ENCODE results near the gene PTPRM. TPM values are rescaled to one million over a fixed set of nuclear protein-coding genes. Genes with fewer than 3 reads are reported as not detected.

Gene PTPRM
- total RNA-seq, 1 donor from 2014 or later = 131 TPM

- no peak for DNase-seq (ENCODE audit: low spot score)
- Mint-ChIP-seq H3K9me3 (ENCODE audit: low read depth) (no peaks in the 10 kb centered on the region), H3K27me3 (ENCODE audit: low read depth) (no peaks in the 10 kb centered on the region), H3K4me1 (ENCODE audit: low read depth) (peaks cover 31% of the 10 kb centered on the region), H3K4me3 (ENCODE audit: unreplicated experiment) (no peak overlapping the region), H3K27ac (ENCODE audit: unreplicated experiment) (no peak overlapping the region), H3K36me3 (ENCODE audit: low read depth) (peaks cover 4% of the 10 kb centered on the region)
- no peak for TF ChIP-seq CTCF (IDR thresholded peaks at IDR 0.05)
Measured at GRCh38 chr18:7671105-7671504, 104.0 kb downstream of the PTPRM start.

DNA sequence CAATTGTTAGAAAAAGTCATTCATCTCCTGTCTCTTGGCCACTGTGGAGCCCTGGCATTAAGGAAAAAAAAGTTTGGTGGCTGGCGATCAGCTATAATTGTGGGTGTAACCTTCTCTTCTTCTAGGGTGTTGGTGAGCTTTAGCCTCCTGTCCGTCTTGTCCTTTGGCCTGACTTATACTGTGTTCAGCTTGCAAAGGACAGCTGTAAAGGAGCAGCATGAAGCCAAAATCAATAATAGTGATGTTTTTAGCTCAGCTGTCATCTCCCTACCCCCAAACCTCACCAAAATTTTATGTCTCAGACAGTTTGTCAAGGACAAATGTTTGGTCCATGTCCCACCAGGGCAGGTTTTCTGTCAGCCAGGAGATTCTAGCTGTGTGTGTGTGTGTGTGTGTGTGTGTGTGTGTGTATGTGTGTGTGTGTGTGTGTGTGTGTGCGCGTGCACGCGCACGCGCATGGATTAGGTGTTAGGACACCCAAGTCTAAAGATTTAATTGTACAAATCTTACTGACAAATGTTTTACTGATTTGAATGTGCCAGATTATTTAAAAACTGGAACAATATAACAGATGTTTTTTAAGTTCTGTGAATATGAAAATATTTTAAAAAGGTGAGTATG, 109.2 kb downstream of the PTPRM start:
- H3K27ac Mint-ChIP-seq (ENCODE audit: unreplicated experiment) = peak overlapping the region; percentile 94
- H3K36me3 Mint-ChIP-seq (ENCODE audit: low read depth) = peaks cover 4% of the 10 kb centered on the region
- no peak for DNase-seq (ENCODE audit: low spot score)
- no peaks in the 10 kb centered on the region for H3K27me3 Mint-ChIP-seq (ENCODE audit: low read depth)
- H3K4me1 Mint-ChIP-seq (ENCODE audit: low read depth) = peaks cover 51% of the 10 kb centered on the region
- peak overlapping the region; percentile 10 for H3K4me3 Mint-ChIP-seq (ENCODE audit: unreplicated experiment)
- TF ChIP-seq CTCF (IDR thresholded peaks at IDR 0.05) = no peak
- H3K9me3 Mint-ChIP-seq (ENCODE audit: low read depth) = no peaks in the 10 kb centered on the region

DNA sequence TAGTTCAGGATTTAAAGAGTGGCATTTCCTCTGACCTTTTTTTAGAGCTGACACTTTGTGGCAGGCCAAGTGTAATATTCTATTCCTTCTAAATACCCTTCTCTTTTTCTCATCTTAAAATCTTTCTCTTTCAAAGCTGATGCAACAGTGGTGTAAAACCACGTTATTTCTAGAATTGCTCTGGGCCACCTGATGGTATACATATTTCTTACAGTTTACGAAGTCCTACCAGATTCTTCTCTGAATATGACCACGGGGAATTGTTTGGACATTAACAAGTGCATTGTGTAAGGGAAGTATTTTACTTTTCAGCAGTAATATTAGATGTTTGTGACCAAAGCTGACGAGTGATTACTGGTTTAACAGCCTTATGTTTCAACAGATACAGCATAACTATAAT, 109.9 kb downstream of the PTPRM start:
- no peaks in the 10 kb centered on the region for H3K27me3 Mint-ChIP-seq (ENCODE audit: low read depth)

DNA sequence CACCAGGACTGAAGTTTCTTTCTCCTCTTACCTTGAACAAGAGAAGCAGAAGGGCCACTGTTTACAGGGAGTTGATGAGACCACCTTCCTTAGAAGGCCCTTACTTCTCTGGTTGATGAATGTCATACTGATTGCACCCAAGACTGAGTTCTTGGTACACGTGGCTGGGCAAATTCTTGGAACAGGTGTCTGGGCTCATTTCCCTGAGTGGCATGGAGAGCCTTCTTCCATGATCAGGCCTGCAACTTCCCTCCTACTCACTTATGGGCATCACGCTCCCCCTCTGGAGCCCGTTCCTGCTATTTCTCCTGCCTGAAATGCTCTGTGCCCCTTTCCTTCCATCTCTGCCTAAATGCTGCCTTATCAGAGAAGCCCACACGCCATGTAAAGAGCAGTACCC, 110.3 kb downstream of the PTPRM start:
- H3K9me3 Mint-ChIP-seq (ENCODE audit: low read depth) = no peaks in the 10 kb centered on the region
- no peak for DNase-seq (ENCODE audit: low spot score)
- peaks cover 62% of the 10 kb centered on the region for H3K4me1 Mint-ChIP-seq (ENCODE audit: low read depth)
- TF ChIP-seq CTCF (IDR thresholded peaks at IDR 0.05) = no peak
- peaks cover 4% of the 10 kb centered on the region for H3K36me3 Mint-ChIP-seq (ENCODE audit: low read depth)
- H3K27me3 Mint-ChIP-seq (ENCODE audit: low read depth) = no peaks in the 10 kb centered on the region
- H3K27ac Mint-ChIP-seq (ENCODE audit: unreplicated experiment) = peak overlapping the region; percentile 94
- no peak overlapping the region for H3K4me3 Mint-ChIP-seq (ENCODE audit: unreplicated experiment)

More for the DNA sequence above, 109.9 kb downstream of the PTPRM start:
- no peak for TF ChIP-seq CTCF (IDR thresholded peaks at IDR 0.05)
- no peaks in the 10 kb centered on the region for H3K9me3 Mint-ChIP-seq (ENCODE audit: low read depth)
- no peak for DNase-seq (ENCODE audit: low spot score)
- peaks cover 58% of the 10 kb centered on the region for H3K4me1 Mint-ChIP-seq (ENCODE audit: low read depth)
- no peak overlapping the region for H3K4me3 Mint-ChIP-seq (ENCODE audit: unreplicated experiment)
- peaks cover 4% of the 10 kb centered on the region for H3K36me3 Mint-ChIP-seq (ENCODE audit: low read depth)
- H3K27ac Mint-ChIP-seq (ENCODE audit: unreplicated experiment) = peak overlapping the region; percentile 94

DNA sequence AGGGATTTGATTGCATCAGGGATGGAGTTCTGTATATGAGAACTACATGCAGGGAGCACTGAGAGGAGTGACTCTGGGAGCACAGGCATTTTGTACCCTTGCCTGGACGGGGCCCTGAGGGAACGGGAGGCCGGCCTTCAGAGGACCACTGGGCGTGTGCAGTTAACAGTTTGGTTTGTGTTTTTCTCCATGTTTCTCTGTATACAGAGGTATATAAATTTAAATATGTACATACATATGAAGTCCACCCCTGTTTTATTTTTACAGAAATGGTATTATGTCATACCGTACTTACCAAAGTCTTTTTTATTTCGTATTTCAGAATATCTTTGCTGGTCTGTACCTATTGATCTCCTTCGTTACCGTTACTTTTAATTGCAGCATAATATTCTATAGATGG, 111.3 kb downstream of the PTPRM start:
- Mint-ChIP-seq H3K4me3 (ENCODE audit: unreplicated experiment) (no peak overlapping the region), H3K9me3 (ENCODE audit: low read depth) (no peaks in the 10 kb centered on the region), H3K4me1 (ENCODE audit: low read depth) (peaks cover 60% of the 10 kb centered on the region), H3K27ac (ENCODE audit: unreplicated experiment) (peak overlapping the region; percentile 94), H3K27me3 (ENCODE audit: low read depth) (no peaks in the 10 kb centered on the region), H3K36me3 (ENCODE audit: low read depth) (peaks cover 4% of the 10 kb centered on the region)
- DNase-seq (ENCODE audit: low spot score) = no peak
- no peak for TF ChIP-seq CTCF (IDR thresholded peaks at IDR 0.05)
